ENCODE data around the gene HSPA14.
"Not testable (repeated sequence)": the region's sequence is repeated elsewhere in the genome, so short reads cannot be mapped to it uniquely, and the experiment has no call there.

HSPA14 gene

GRCh38 chr10:14852236-14852635 is 14.1 kb downstream of the HSPA14 start:
- Histone ChIP-seq H3K27me3 (ENCODE audit: low read depth) (no peaks in the 10 kb centered on the region), H3K9me3 (no peaks in the 10 kb centered on the region), H3K4me3 (no peak overlapping the region), H3K36me3 (replicated peaks) (peaks cover 40% of the 10 kb centered on the region), H3K4me1 (no peaks in the 10 kb centered on the region)
- in situ Hi-C loops (cut with MboI; ENCODE audit: low sequenced_read_pairs): no loop called here
- no peak for DNase-seq (ENCODE audit: low spot score in 2 of 2)

GRCh38 chr10:14855453-14855852 is 17.3 kb downstream of the HSPA14 start:
- in situ Hi-C loops (cut with MboI; ENCODE audit: low sequenced_read_pairs): no loop called here

GRCh38 chr10:14858338-14858960 is 20.3 kb downstream of the HSPA14 start:
- H3K4me1 ChIP-seq: peaks cover 17% of the 10 kb centered on the region
- no peaks in the 10 kb centered on the region for H3K27me3 ChIP-seq (ENCODE audit: low read depth)
- no peaks in the 10 kb centered on the region for H3K9me3 ChIP-seq
- in situ Hi-C loops (cut with MboI; ENCODE audit: low sequenced_read_pairs): no loop called here
- H3K36me3 ChIP-seq (replicated peaks): peaks cover 26% of the 10 kb centered on the region
- H3K4me3 ChIP-seq: no peak overlapping the region
- no peak for DNase-seq (ENCODE audit: low spot score in 2 of 2)

More at GRCh38 chr10:14855453-14855852, 17.3 kb downstream of the HSPA14 start:
- peaks cover 17% of the 10 kb centered on the region for H3K4me1 ChIP-seq
- H3K9me3 ChIP-seq: no peaks in the 10 kb centered on the region
- no peak for DNase-seq (ENCODE audit: low spot score in 2 of 2)
- H3K27me3 ChIP-seq (ENCODE audit: low read depth): no peaks in the 10 kb centered on the region
- no peak overlapping the region for H3K4me3 ChIP-seq
- H3K36me3 ChIP-seq (replicated peaks): peaks cover 39% of the 10 kb centered on the region

DNA sequence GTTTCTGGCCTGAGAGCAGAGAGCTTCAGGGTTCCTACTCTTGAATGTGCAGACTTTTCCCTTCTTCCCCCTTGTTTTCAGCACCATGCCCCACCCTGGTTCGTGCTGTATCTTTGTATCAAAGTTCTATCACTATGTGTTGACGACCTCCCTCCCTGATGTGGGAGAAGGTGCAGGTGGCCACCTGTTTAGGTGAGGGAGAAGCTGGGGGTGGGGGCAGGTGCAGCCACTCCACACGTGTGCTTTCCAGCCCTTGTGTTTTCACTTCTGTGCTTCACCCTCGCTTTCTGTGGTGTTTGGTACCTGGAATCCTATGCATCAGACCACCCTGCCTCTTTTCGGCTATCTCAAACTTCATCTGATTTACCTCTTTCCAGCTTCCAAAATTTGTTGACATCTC is 20.9 kb downstream of the HSPA14 start:
- in situ Hi-C loops (cut with MboI; ENCODE audit: low sequenced_read_pairs): no loop called here
- Histone ChIP-seq H3K9me3 (no peaks in the 10 kb centered on the region), H3K36me3 (replicated peaks) (peaks cover 20% of the 10 kb centered on the region), H3K27me3 (ENCODE audit: low read depth) (no peaks in the 10 kb centered on the region), H3K4me1 (peaks cover 17% of the 10 kb centered on the region), H3K4me3 (no peak overlapping the region)
- no peak for DNase-seq (ENCODE audit: low spot score in 2 of 2)

DNA sequence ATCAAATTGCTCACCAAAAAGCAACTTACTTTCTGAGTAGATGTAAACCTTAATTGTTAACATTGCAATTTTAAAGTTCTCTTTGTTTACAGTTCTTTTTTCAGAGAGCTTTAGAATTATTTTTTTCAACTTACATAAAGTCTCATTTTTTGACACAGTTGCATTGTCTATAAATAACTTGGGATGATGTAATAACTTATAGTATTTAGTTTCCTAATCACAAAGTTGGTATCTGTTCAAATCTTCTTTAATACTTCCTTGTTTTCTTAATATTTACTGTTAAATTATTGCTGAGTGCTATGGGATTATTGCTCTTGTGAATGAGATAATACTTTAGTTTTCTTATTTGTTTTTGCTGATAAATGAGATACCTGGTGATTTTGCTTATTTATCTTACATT is 21.7 kb downstream of the HSPA14 start:
- H3K36me3 ChIP-seq (replicated peaks): peaks cover 18% of the 10 kb centered on the region
- H3K27me3 ChIP-seq (ENCODE audit: low read depth): no peaks in the 10 kb centered on the region
- no peaks in the 10 kb centered on the region for H3K9me3 ChIP-seq
- H3K4me3 ChIP-seq: no peak overlapping the region
- peaks cover 17% of the 10 kb centered on the region for H3K4me1 ChIP-seq
- in situ Hi-C loops (cut with MboI; ENCODE audit: low sequenced_read_pairs): no loop called here
- DNase-seq (ENCODE audit: low spot score in 2 of 2): no peak

- no peak for DNase-seq (ENCODE audit: low spot score in 2 of 2)
- in situ Hi-C loops (cut with MboI; ENCODE audit: low sequenced_read_pairs): no loop called here
- no peak overlapping the region for H3K4me3 ChIP-seq
- peaks cover 16% of the 10 kb centered on the region for H3K36me3 ChIP-seq (replicated peaks)
- peaks cover 17% of the 10 kb centered on the region for H3K4me1 ChIP-seq
- no peaks in the 10 kb centered on the region for H3K9me3 ChIP-seq
- H3K27me3 ChIP-seq (ENCODE audit: low read depth): no peaks in the 10 kb centered on the region
Observed at GRCh38 chr10:14860791-14861190, 22.7 kb downstream of the HSPA14 start.

GRCh38 chr10:14864466-14864865 is 26.4 kb downstream of the HSPA14 start:
- H3K27me3 ChIP-seq (ENCODE audit: low read depth); in situ Hi-C loops (cut with MboI; ENCODE audit: low sequenced_read_pairs); H3K9me3 ChIP-seq; H3K4me3 ChIP-seq; H3K4me1 ChIP-seq; DNase-seq (ENCODE audit: low spot score in 2 of 2): not testable (repeated sequence)
- peaks cover 27% of the 10 kb centered on the region for H3K36me3 ChIP-seq (replicated peaks)

GRCh38 chr10:14864871-14865270 is 26.8 kb downstream of the HSPA14 start:
- H3K27me3 ChIP-seq (ENCODE audit: low read depth); in situ Hi-C loops (cut with MboI; ENCODE audit: low sequenced_read_pairs); H3K4me1 ChIP-seq; H3K9me3 ChIP-seq; H3K4me3 ChIP-seq; DNase-seq (ENCODE audit: low spot score in 2 of 2): not testable (repeated sequence)
- H3K36me3 ChIP-seq (replicated peaks): peaks cover 30% of the 10 kb centered on the region

DNA sequence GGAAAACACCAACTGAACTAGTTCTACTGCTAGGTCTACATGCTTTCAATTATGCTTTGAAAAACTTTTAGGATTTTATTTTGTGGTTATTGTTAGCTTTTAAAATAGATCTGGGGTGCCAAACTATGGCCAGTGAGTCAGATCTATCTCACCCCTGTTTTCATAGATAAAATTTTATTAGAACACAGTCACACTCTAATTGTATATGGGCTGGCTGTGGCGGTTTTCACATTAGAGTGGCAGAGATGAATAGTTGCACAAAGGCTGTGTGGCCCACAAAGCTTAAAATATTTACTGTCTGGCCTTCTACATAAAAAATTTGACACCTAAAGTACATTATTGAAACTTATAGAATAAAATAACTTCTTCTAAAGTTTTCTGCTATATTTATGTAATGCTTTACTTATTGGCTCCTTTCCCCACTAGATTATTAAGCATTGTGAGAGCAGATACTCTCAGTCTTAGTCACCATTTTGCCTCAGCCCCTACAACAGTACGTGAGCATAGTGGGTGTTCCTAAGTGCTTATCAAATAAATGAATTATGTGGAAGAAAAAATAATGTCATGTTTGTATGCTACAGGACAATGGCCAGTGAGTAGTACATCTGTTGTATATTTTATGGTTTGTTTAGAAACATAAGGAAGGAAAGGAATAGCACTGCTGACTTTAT is 35.1 kb downstream of the HSPA14 start:
- Histone ChIP-seq H3K27me3 (ENCODE audit: low read depth) (no peaks in the 10 kb centered on the region), H3K4me1 (peaks cover 6% of the 10 kb centered on the region), H3K9me3 (no peaks in the 10 kb centered on the region), H3K36me3 (replicated peaks) (peaks cover 33% of the 10 kb centered on the region), H3K4me3 (no peak overlapping the region)
- no peak for DNase-seq (ENCODE audit: low spot score in 2 of 2)
- in situ Hi-C loops (cut with MboI; ENCODE audit: low sequenced_read_pairs): no loop called here

GRCh38 chr10:14875941-14876340 is 37.8 kb downstream of the HSPA14 start:
- in situ Hi-C loops (cut with MboI; ENCODE audit: low sequenced_read_pairs): no loop called here
- peaks cover 10% of the 10 kb centered on the region for H3K4me1 ChIP-seq
- no peaks in the 10 kb centered on the region for H3K9me3 ChIP-seq

DNA sequence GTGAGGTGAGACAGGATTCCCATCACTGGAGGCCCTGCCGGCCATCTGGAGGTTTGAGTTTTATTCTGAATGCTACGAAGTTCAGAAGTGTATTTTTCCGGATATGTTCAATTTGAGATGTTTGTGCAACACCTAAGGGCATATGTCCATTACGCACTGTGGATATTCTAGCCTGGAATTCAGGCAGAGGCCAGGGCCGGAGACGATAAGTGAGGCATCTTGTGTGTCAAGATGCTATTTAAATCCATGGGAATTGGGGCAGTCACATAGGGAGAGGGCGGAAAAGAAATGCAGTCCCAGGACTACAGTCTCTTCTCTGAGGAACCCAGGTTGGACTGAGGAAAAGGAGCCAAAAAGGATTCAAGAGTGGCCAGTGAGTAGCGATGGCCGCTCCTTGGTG is 38.7 kb downstream of the HSPA14 start:
- Histone ChIP-seq H3K36me3 (replicated peaks) (peaks cover 10% of the 10 kb centered on the region), H3K9me3 (no peaks in the 10 kb centered on the region), H3K4me1 (peaks cover 17% of the 10 kb centered on the region), H3K4me3 (no peak overlapping the region; the same call in 1 of the 2 replicates), H3K27me3 (ENCODE audit: low read depth) (no peaks in the 10 kb centered on the region)
- DNase-seq (ENCODE audit: low spot score in 2 of 2): no peak
- in situ Hi-C loops (cut with MboI; ENCODE audit: low sequenced_read_pairs): no loop called here

More at GRCh38 chr10:14875941-14876340, 37.8 kb downstream of the HSPA14 start:
- DNase-seq (ENCODE audit: low spot score in 2 of 2): no peak
- Histone ChIP-seq H3K36me3 (replicated peaks) (peaks cover 11% of the 10 kb centered on the region), H3K4me3 (no peak overlapping the region), H3K27me3 (ENCODE audit: low read depth) (no peaks in the 10 kb centered on the region)

DNA sequence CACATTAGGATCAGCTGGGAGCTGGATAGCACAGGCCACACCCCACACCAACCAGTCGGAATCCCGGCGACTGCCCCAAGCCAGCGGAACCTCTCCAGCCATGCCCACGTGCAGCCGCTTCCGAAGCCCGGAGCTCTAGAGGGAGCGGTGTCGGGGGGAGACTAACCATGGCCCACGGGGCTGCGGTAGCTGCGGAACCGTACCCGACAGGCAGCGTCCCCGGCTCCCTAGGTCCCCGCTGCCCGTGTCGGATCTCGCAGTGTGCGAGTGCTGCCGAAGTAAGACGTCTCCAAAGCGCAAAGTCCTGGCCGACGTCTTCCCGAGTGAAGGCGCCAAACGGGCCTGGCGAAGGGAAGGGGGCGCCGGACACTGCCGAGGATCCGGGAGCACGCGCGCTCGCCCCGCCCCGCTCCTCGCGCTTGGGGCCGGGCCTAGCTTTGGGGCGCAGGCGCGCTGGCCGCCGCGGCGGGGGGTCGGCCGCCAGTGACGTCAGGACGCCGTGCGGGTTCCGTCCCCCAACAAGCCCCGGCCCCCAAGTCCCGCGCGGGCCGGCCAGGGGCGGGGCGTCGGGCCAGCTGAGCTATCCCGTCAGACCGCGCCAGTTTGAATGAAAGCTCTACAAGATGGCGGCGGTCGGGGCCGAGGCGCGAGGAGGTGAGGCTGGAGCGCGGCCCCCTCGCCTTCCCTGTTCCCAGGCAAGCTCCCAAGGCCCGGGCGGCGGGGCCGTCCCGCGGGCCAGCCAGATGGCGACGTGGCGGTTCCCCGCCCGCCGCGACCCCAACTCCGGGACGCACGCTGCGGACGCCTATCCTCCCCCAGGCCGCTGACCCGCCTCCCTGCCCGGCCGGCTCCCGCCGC is 40.4 kb downstream of the HSPA14 start, which contains the start of gene SUV39H2:
TSS of gene SUV39H2 (plus strand) at position 601 of the 858 bp plus-strand sequence. CDS start at position 624, 23 bp downstream.
- DNase-seq (ENCODE audit: low spot score in 2 of 2): peak; percentile 85 to 94
- H3K4me1 ChIP-seq: peaks cover 19% of the 10 kb centered on the region
- peaks cover 16% of the 10 kb centered on the region for H3K36me3 ChIP-seq (replicated peaks)
- no peaks in the 10 kb centered on the region for H3K9me3 ChIP-seq
- H3K4me3 ChIP-seq: peak within 1 kb of the TSS; percentile 95
- in situ Hi-C loops (cut with MboI; ENCODE audit: low sequenced_read_pairs): no loop called here
- H3K27me3 ChIP-seq (ENCODE audit: low read depth): no peaks in the 10 kb centered on the region

- no peaks in the 10 kb centered on the region for H3K9me3 ChIP-seq
- peaks cover 20% of the 10 kb centered on the region for H3K36me3 ChIP-seq (replicated peaks)
- in situ Hi-C loops (cut with MboI; ENCODE audit: low sequenced_read_pairs): no loop called here
- peak in 1 of 2 experiments; percentile 37 for DNase-seq (ENCODE audit: low spot score in 2 of 2)
- H3K4me3 ChIP-seq: peak overlapping the region; percentile 95
- H3K4me1 ChIP-seq: peaks cover 19% of the 10 kb centered on the region
- no peaks in the 10 kb centered on the region for H3K27me3 ChIP-seq (ENCODE audit: low read depth)
Observed at GRCh38 chr10:14879124-14879927, 41.2 kb downstream of the HSPA14 start.

Measured in HAP-1 (cell line).